Esophagus (tissue), 2 donors: ENCODE results near the gene PRKD2. TPM values are rescaled to one million over a fixed set of nuclear protein-coding genes. Genes with fewer than 3 reads are reported as not detected.
A peak's percentile ranks its signal among the peaks of the same experiment; 100 is the strongest.

Source experiments
- H3K27ac ChIP-seq, 2 donors: one replicate each; pipeline ENCODE4 v1.5.1; 2013; ENCODE audit warnings: low read depth in 2 of 2, mild to moderate bottlenecking in 2 of 2, inconsistent platforms in 1 of 2, low read length in 1 of 2, moderate library complexity in 1 of 2
- H3K27me3 ChIP-seq, 2 donors: one replicate each; pipeline ENCODE4 v1.6.1; 2013; ENCODE audit warnings: low read length in 2 of 2, control low read depth in 1 of 2, mild to moderate bottlenecking in 1 of 2; ENCODE audit not compliant: insufficient read depth in 2 of 2, control insufficient read depth in 1 of 2
- H3K36me3 ChIP-seq, 2 donors: one replicate each; pipeline ENCODE4 v1.6.1; 2013; ENCODE audit warnings: low read length in 1 of 2; ENCODE audit not compliant: control insufficient read depth in 2 of 2, insufficient read depth in 2 of 2
- H3K4me1 ChIP-seq, 2 donors: one replicate each; pipeline ENCODE4 v1.6.1; 2013; ENCODE audit warnings: low read length in 1 of 2; ENCODE audit not compliant: control insufficient read depth in 2 of 2, insufficient read depth in 2 of 2
- H3K4me3 ChIP-seq, 2 donors: one replicate each; pipeline ENCODE4 v1.5.1; 2013; ENCODE audit warnings: low read length in 2 of 2, mild to moderate bottlenecking in 2 of 2, low read depth in 1 of 2, moderate library complexity in 1 of 2
- H3K9me3 ChIP-seq, 2 donors: one replicate each; pipeline ENCODE4 v1.6.1; 2013; ENCODE audit warnings: mild to moderate bottlenecking in 2 of 2, low read depth in 1 of 2, low read length in 1 of 2, moderate library complexity in 1 of 2; ENCODE audit not compliant: control insufficient read depth in 2 of 2, insufficient read depth in 1 of 2
- WGBS, 2 donors: extraction: QIAGEN DNeasy Blood & Tissue Kit; methylation state at CpG; one replicate each; pipeline ENCODE4 v1.1.7; 2013; 5-methylcytosine and 5-hydroxymethylcytosine counted together
- polyA plus RNA-seq, 2 donors: library from polyadenylated mRNA; stranded (reverse); fragments of 200-250 nt; gene quantifications; one replicate each; pipeline ENCODE4 v1.2.3, GENCODE V29; 2013
- donor health status: healthy with polysubstance abuse.
- donor health status: Bipolar disorder and iron deficiency.

The PRKD2 gene
- polyA plus RNA-seq, 2 donors, result 30.1 to 34.7 TPM

- H3K36me3 ChIP-seq, result peaks cover 23 to 59% of the 10 kb centered on the region in 2 donors
- H3K27ac ChIP-seq, result peak overlapping the region in 1 of 2 donors; percentile 44
- H3K4me3 ChIP-seq, result no peak overlapping the region
- peaks cover 0 to 4% of the 10 kb centered on the region in 2 donors for H3K4me1 ChIP-seq
- no peaks in the 10 kb centered on the region for H3K27me3 ChIP-seq
- WGBS, 2 donors, result 23 to 40% methylated on average over 39 of the region's 39 CpGs
- H3K9me3 ChIP-seq, result no peaks in the 10 kb centered on the region
These were observed 19.5 kb downstream of the PRKD2 start for GRCh38 chr19:46697204-46697960.

- Histone ChIP-seq H3K4me3 (no peak overlapping the region), H3K27me3 (no peaks in the 10 kb centered on the region), H3K27ac (peak overlapping the region in 1 of 2 donors; percentile 27), H3K9me3 (no peaks in the 10 kb centered on the region), H3K36me3 (peaks cover 26 to 64% of the 10 kb centered on the region in 2 donors), H3K4me1 (peaks cover 0 to 4% of the 10 kb centered on the region in 2 donors)
- WGBS, 2 donors, result 82 to 84% methylated on average over 9 of the region's 9 CpGs
These were observed 20.1 kb downstream of the PRKD2 start for GRCh38 chr19:46696866-46697203.

GRCh38 chr19:46696052-46696451, 20.9 kb downstream of the PRKD2 start:
- WGBS, 2 donors, result 95% methylated on average over 10 of the region's 10 CpGs
- Histone ChIP-seq H3K9me3 (no peaks in the 10 kb centered on the region), H3K36me3 (peaks cover 32 to 66% of the 10 kb centered on the region in 2 donors), H3K4me3 (no peak overlapping the region), H3K27me3 (no peaks in the 10 kb centered on the region), H3K4me1 (peaks cover 0 to 4% of the 10 kb centered on the region in 2 donors), H3K27ac (no peak overlapping the region)

GRCh38 chr19:46693760-46694159, 23.2 kb downstream of the PRKD2 start:
- Histone ChIP-seq H3K4me3 (no peak overlapping the region), H3K4me1 (peaks cover 0 to 4% of the 10 kb centered on the region in 2 donors), H3K27ac (no peak overlapping the region), H3K27me3 (no peaks in the 10 kb centered on the region), H3K9me3 (no peaks in the 10 kb centered on the region), H3K36me3 (peaks cover 32 to 61% of the 10 kb centered on the region in 2 donors)
- 93% methylated on average over 22 of the region's 22 CpGs for WGBS, 2 donors

GRCh38 chr19:46692918-46693722, 23.8 kb downstream of the PRKD2 start:
- Histone ChIP-seq H3K4me3 (no peak overlapping the region), H3K27ac (no peak overlapping the region), H3K9me3 (no peaks in the 10 kb centered on the region), H3K36me3 (peaks cover 32 to 56% of the 10 kb centered on the region in 2 donors), H3K27me3 (no peaks in the 10 kb centered on the region), H3K4me1 (peaks cover 0 to 4% of the 10 kb centered on the region in 2 donors)
- WGBS, 2 donors, result 94 to 96% methylated on average over 4 of the region's 4 CpGs

GRCh38 chr19:46691948-46692347, 25.0 kb downstream of the PRKD2 start:
- Histone ChIP-seq H3K27me3 (no peaks in the 10 kb centered on the region), H3K27ac (no peak overlapping the region), H3K9me3 (no peaks in the 10 kb centered on the region), H3K4me1 (no peaks in the 10 kb centered on the region), H3K4me3 (no peak overlapping the region), H3K36me3 (peaks cover 32 to 63% of the 10 kb centered on the region in 2 donors)
- 90 to 92% methylated on average over 2 of the region's 2 CpGs for WGBS, 2 donors

- Histone ChIP-seq H3K36me3 (peaks cover 30 to 60% of the 10 kb centered on the region in 2 donors), H3K9me3 (no peaks in the 10 kb centered on the region), H3K4me3 (no peak overlapping the region), H3K27ac (no peak overlapping the region), H3K4me1 (no peaks in the 10 kb centered on the region), H3K27me3 (no peaks in the 10 kb centered on the region)
- WGBS, 2 donors, result 44 to 50% methylated on average over 2 of the region's 2 CpGs
These were observed 25.8 kb downstream of the PRKD2 start for GRCh38 chr19:46691104-46691503.

- Histone ChIP-seq H3K4me3 (no peak overlapping the region), H3K27ac (no peak overlapping the region), H3K4me1 (no peaks in the 10 kb centered on the region), H3K27me3 (no peaks in the 10 kb centered on the region), H3K9me3 (no peaks in the 10 kb centered on the region), H3K36me3 (peaks cover 30 to 57% of the 10 kb centered on the region in 2 donors)
- WGBS, 2 donors, result 94 to 96% methylated on average over 14 of the region's 14 CpGs
These were observed 27.6 kb downstream of the PRKD2 start for GRCh38 chr19:46689358-46689757.

GRCh38 chr19:46687438-46688145, 29.3 kb downstream of the PRKD2 start:
- no peak overlapping the region for H3K27ac ChIP-seq
- no peaks in the 10 kb centered on the region for H3K4me1 ChIP-seq
- WGBS, 2 donors, result 94 to 96% methylated on average over 6 of the region's 6 CpGs
- H3K27me3 ChIP-seq, result no peaks in the 10 kb centered on the region
- peaks cover 28 to 48% of the 10 kb centered on the region in 2 donors for H3K36me3 ChIP-seq
- H3K9me3 ChIP-seq, result no peaks in the 10 kb centered on the region
- no peak overlapping the region for H3K4me3 ChIP-seq
